HepG2 (cell line): Measurements from ENCODE around the gene MTA2. TPM values are rescaled to one million over a fixed set of nuclear protein-coding genes. Genes with fewer than 3 reads are reported as not detected.

Experiments
- ATF7 ChIP-seq, 2 experiments: fragments of 450-650 bp in 1 of 2; sonication (generic) in 1 of 2; formaldehyde crosslinking in 1 of 2; IDR thresholded peaks; 2 replicates each; pipeline versions ENCODE4 v1.4.0 to v1.6.1; 2016 to 2020; ENCODE audit warnings: antibody characterized with exemption in 1 of 2, mild to moderate bottlenecking in 1 of 2, missing genetic modification reagents in 1 of 2
- FOXM1 ChIP-seq: sonication (generic); formaldehyde crosslinking; IDR thresholded peaks from 2 replicates; pipeline ENCODE4 v1.5.0; 2020; ENCODE audit warnings: missing genetic modification reagents
- HDAC1 ChIP-seq: sonication (generic); formaldehyde crosslinking; IDR thresholded peaks from 2 replicates; pipeline ENCODE4 v1.5.1; 2020; ENCODE audit warnings: mild to moderate bottlenecking, missing genetic modification reagents
- MBD4 ChIP-seq: IDR thresholded peaks from 2 replicates; pipeline ENCODE4 v1.6.1; 2012; ENCODE audit warnings: low read length, inconsistent platforms, borderline replicate concordance
- ONECUT2 ChIP-seq: sonication (generic); formaldehyde crosslinking; IDR thresholded peaks from 2 replicates; pipeline ENCODE4 v1.4.0; 2020; ENCODE audit warnings: missing genetic modification reagents
- PCBP2 ChIP-seq: fragments of 200-400 bp; formaldehyde crosslinking; optimal IDR thresholded peaks from 2 replicates; pipeline ENCODE3; 2018; ENCODE audit warnings: low read length, low read depth; ENCODE audit not compliant: poor library complexity, severe bottlenecking
- SMYD3 ChIP-seq: sonication (generic); formaldehyde crosslinking; IDR thresholded peaks from 2 replicates; pipeline ENCODE4 v1.8.1; 2023; ENCODE audit warnings: mild to moderate bottlenecking, missing genetic modification reagents
- SNAI1 ChIP-seq: sonication (generic); formaldehyde crosslinking; IDR thresholded peaks from 2 replicates; pipeline ENCODE4 v1.5.0; 2020; ENCODE audit warnings: mild to moderate bottlenecking, missing genetic modification reagents, borderline replicate concordance
- TCF12 ChIP-seq, 2 experiments: fragments of 450-650 bp in 1 of 2; sonication (generic) in 1 of 2; formaldehyde crosslinking in 1 of 2; IDR thresholded peaks; 2 replicates each; pipeline versions ENCODE4 v1.6.1 to v1.8.0; 2017 to 2022; ENCODE audit warnings: antibody characterized with exemption in 1 of 2, mild to moderate bottlenecking in 1 of 2, missing genetic modification reagents in 1 of 2, moderate library complexity in 1 of 2
- WIZ ChIP-seq: sonication (generic); formaldehyde crosslinking; IDR thresholded peaks from 2 replicates; pipeline ENCODE4 v1.5.1; 2020; ENCODE audit warnings: mild to moderate bottlenecking, missing genetic modification reagents
- YY1 ChIP-seq: IDR thresholded peaks from 2 replicates; pipeline ENCODE4 v1.6.1; 2011; ENCODE audit warnings: low read length, low read depth, moderate library complexity, mild to moderate bottlenecking; ENCODE audit not compliant: insufficient read depth, insufficient replicate concordance
- ZBTB20 ChIP-seq: sonication (generic); formaldehyde crosslinking; IDR thresholded peaks from 2 replicates; pipeline ENCODE4 v1.8.1; 2023; ENCODE audit warnings: missing genetic modification reagents, low read depth, mild to moderate bottlenecking, borderline replicate concordance
- ZBTB7A ChIP-seq: sonication (generic); formaldehyde crosslinking; IDR thresholded peaks from 2 replicates; pipeline ENCODE4 v1.8.0; 2022; ENCODE audit warnings: mild to moderate bottlenecking, missing genetic modification reagents
- ZFAT ChIP-seq: sonication (generic); formaldehyde crosslinking; conservative IDR thresholded peaks from 2 replicates; pipeline ENCODE4 v1.8.1; 2023; ENCODE audit warnings: missing genetic modification reagents, inconsistent platforms
- ZNF136 ChIP-seq: sonication (generic); formaldehyde crosslinking; IDR thresholded peaks from 2 replicates; pipeline ENCODE4 v1.8.1; 2022; ENCODE audit warnings: low read depth, mild to moderate bottlenecking, moderate library complexity, missing genetic modification reagents
- ZNF326 ChIP-seq: sonication (generic); formaldehyde crosslinking; IDR thresholded peaks from 2 replicates; pipeline ENCODE4 v1.4.0; 2020; ENCODE audit warnings: missing genetic modification reagents, borderline replicate concordance
- polyA plus RNA-seq, 8 experiments: library from polyadenylated mRNA; depleted of rRNA in 3 of 8; stranded (reverse) in 7 of 8; unstranded in 1 of 8; fragments of >200 nt; fragmentation: Illumina TruSeq in 4 of 8; extraction: Trizol in 4 of 8; gene quantifications; 2 replicates each; pipeline versions ENCODE4 v1.2.1 to v1.2.3, GENCODE V29; 2011 to 2016; ENCODE audit warnings: low read depth in 4 of 8, missing spikeins in 1 of 8, mixed read lengths in 1 of 8; ENCODE audit not compliant: insufficient read depth in 1 of 8
- total RNA-seq, 5 experiments: library from RNA; depleted of rRNA; stranded (reverse); fragments of >200 nt; fragmentation: Illumina TruSeq; extraction: Trizol; gene quantifications; 2 replicates each; pipeline ENCODE4 v1.2.3, GENCODE V29; 2016; ENCODE audit warnings: low read depth in 1 of 5
- TF ChIP-seq, protein P1 (sequence below): sonication (generic); formaldehyde crosslinking; IDR thresholded peaks from 2 replicates; pipeline ENCODE4 v1.4.0; 2020; ENCODE audit warnings: low read depth, missing genetic modification reagents
- TF ChIP-seq, protein P2 (sequence below): sonication (generic); formaldehyde crosslinking; conservative IDR thresholded peaks from 2 replicates; pipeline ENCODE4 v1.5.0; 2020; ENCODE audit warnings: missing genetic modification reagents
- TF ChIP-seq, protein P3 (sequence below): sonication (generic); formaldehyde crosslinking; IDR thresholded peaks from 2 replicates; pipeline ENCODE4 v1.4.0; 2020; ENCODE audit warnings: missing genetic modification reagents

The MTA2 gene
- total and polyA plus RNA-seq, 2 of the 13 experiments (the other 11 are each of a cell fraction or from before 2014, with no cell fraction given), result 14.0 to 70.0 TPM

DNA sequence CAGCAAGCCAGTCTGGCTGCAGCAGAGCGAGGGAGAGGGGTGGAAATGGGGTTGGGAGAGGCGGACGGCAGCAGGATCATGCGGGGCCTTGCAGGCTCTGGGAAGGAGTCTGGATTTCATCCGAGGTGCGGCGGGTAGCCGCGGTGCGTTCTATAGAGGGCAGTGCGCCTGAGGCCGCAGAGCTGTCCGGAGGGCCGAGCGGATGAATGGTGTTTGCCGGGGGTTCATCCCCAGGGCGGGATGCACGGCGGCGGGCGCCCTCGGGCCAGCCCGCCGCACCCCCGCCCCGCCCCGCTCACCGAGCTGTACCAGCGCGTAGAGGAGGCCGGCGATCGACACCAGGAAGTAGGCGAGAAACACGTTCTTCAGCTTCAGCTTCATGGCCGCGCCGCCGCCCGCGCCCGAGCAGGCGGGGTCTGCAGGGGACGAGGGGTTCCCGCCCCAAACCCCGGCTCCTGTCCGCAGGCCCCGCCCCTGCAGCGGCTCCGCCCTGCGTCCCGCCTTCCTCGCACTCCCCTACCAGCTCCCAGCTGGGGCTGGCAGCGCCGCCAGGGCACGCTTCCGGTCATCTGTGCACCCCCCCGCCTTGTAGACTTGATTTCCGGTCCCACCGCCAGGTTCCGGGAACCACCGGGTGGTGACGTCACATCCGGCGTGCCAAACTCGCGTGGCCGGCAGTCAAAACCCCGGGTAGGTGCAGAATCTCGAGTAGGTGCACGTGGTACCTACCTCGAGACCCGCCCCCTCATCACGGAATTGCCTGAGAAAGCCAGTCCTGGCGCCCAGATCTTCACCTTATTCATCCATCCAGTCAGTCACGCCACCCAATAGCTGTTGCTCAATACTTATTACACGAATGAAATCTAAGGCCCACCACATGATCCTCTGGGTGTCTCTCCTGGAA, 20.2 kb upstream of the MTA2 start, which contains the start of gene B3GAT3 (continued):
- TF ChIP-seq, protein P1, sequence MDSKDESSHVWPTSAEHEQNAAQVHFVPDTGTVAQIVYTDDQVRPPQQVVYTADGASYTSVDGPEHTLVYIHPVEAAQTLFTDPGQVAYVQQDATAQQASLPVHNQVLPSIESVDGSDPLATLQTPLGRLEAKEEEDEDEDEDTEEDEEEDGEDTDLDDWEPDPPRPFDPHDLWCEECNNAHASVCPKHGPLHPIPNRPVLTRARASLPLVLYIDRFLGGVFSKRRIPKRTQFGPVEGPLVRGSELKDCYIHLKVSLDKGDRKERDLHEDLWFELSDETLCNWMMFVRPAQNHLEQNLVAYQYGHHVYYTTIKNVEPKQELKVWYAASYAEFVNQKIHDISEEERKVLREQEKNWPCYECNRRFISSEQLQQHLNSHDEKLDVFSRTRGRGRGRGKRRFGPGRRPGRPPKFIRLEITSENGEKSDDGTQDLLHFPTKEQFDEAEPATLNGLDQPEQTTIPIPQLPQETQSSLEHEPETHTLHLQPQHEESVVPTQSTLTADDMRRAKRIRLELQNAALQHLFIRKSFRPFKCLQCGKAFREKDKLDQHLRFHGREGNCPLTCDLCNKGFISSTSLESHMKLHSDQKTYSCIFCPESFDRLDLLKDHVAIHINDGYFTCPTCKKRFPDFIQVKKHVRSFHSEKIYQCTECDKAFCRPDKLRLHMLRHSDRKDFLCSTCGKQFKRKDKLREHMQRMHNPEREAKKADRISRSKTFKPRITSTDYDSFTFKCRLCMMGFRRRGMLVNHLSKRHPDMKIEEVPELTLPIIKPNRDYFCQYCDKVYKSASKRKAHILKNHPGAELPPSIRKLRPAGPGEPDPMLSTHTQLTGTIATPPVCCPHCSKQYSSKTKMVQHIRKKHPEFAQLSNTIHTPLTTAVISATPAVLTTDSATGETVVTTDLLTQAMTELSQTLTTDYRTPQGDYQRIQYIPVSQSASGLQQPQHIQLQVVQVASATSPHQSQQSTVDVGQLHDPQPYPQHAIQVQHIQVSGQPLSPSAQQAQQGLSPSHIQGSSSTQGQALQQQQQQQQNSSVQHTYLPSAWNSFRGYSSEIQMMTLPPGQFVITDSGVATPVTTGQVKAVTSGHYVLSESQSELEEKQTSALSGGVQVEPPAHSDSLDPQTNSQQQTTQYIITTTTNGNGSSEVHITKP, result peak; percentile 72
- TF ChIP-seq HDAC1 (CRISPR knock-in tag), result peak; percentile 96
- TF ChIP-seq SNAI1 (CRISPR knock-in tag), result no peak
- 0 out of 2 replicates have a peak, but pooled peaks have one; percentile 33 for TF ChIP-seq SMYD3 (CRISPR knock-in tag)
- no peak for TF ChIP-seq PCBP2
- no peak for TF ChIP-seq MBD4
- peak; percentile 98 for TF ChIP-seq ATF7 (IDR thresholded peaks at IDR 0.05)
- peak; percentile 94 for TF ChIP-seq ATF7 (CRISPR knock-in tag; IDR thresholded peaks at IDR 0.05)
- TF ChIP-seq, protein P2, sequence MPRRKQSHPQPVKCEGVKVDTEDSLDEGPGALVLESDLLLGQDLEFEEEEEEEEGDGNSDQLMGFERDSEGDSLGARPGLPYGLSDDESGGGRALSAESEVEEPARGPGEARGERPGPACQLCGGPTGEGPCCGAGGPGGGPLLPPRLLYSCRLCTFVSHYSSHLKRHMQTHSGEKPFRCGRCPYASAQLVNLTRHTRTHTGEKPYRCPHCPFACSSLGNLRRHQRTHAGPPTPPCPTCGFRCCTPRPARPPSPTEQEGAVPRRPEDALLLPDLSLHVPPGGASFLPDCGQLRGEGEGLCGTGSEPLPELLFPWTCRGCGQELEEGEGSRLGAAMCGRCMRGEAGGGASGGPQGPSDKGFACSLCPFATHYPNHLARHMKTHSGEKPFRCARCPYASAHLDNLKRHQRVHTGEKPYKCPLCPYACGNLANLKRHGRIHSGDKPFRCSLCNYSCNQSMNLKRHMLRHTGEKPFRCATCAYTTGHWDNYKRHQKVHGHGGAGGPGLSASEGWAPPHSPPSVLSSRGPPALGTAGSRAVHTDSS (CRISPR knock-in tag), result no peak
- TF ChIP-seq ZBTB7A (CRISPR knock-in tag), result 0 out of 2 replicates have a peak, but pooled peaks have one; percentile 29
- no peak for TF ChIP-seq ONECUT2 (CRISPR knock-in tag)
- TF ChIP-seq ZFAT, result no peak
- TF ChIP-seq, protein P3, sequence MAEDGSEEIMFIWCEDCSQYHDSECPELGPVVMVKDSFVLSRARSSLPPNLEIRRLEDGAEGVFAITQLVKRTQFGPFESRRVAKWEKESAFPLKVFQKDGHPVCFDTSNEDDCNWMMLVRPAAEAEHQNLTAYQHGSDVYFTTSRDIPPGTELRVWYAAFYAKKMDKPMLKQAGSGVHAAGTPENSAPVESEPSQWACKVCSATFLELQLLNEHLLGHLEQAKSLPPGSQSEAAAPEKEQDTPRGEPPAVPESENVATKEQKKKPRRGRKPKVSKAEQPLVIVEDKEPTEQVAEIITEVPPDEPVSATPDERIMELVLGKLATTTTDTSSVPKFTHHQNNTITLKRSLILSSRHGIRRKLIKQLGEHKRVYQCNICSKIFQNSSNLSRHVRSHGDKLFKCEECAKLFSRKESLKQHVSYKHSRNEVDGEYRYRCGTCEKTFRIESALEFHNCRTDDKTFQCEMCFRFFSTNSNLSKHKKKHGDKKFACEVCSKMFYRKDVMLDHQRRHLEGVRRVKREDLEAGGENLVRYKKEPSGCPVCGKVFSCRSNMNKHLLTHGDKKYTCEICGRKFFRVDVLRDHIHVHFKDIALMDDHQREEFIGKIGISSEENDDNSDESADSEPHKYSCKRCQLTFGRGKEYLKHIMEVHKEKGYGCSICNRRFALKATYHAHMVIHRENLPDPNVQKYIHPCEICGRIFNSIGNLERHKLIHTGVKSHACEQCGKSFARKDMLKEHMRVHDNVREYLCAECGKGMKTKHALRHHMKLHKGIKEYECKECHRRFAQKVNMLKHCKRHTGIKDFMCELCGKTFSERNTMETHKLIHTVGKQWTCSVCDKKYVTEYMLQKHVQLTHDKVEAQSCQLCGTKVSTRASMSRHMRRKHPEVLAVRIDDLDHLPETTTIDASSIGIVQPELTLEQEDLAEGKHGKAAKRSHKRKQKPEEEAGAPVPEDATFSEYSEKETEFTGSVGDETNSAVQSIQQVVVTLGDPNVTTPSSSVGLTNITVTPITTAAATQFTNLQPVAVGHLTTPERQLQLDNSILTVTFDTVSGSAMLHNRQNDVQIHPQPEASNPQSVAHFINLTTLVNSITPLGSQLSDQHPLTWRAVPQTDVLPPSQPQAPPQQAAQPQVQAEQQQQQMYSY (CRISPR knock-in tag), result peak; percentile 47; the same call in 1 of the 2 replicates
- TF ChIP-seq WIZ (CRISPR knock-in tag), result no peak
- TF ChIP-seq YY1, result peak; percentile 68
- peak; percentile 95; the same call in 1 of the 2 replicates for TF ChIP-seq ZNF136 (CRISPR knock-in tag)
- TF ChIP-seq ZBTB20, result peak; percentile 81; the same call in 1 of the 2 replicates
- no peak; the same call in 1 of the 2 replicates for TF ChIP-seq ZNF326
- no peak for TF ChIP-seq FOXM1
- TF ChIP-seq TCF12 (IDR thresholded peaks at IDR 0.05), result no peak
- peak; percentile 75; the same call in 1 of the 2 replicates for TF ChIP-seq TCF12 (CRISPR knock-in tag; IDR thresholded peaks at IDR 0.05)
